HG02610 (cell line): ENCODE results near the gene ZNF836.
"Not testable (repeated sequence)": the region's sequence is repeated elsewhere in the genome, so short reads cannot be mapped to it uniquely, and the experiment has no call there.

ENCODE experiments used
- ATAC-seq: cut with Tn5 transposase; IDR thresholded peaks from one replicate; pipeline ENCODE4 v1.9.1; 2021; ENCODE audit warnings: mild to moderate bottlenecking, moderate library complexity; ENCODE audit not compliant: unreplicated experiment

ZNF836 gene

DNA sequence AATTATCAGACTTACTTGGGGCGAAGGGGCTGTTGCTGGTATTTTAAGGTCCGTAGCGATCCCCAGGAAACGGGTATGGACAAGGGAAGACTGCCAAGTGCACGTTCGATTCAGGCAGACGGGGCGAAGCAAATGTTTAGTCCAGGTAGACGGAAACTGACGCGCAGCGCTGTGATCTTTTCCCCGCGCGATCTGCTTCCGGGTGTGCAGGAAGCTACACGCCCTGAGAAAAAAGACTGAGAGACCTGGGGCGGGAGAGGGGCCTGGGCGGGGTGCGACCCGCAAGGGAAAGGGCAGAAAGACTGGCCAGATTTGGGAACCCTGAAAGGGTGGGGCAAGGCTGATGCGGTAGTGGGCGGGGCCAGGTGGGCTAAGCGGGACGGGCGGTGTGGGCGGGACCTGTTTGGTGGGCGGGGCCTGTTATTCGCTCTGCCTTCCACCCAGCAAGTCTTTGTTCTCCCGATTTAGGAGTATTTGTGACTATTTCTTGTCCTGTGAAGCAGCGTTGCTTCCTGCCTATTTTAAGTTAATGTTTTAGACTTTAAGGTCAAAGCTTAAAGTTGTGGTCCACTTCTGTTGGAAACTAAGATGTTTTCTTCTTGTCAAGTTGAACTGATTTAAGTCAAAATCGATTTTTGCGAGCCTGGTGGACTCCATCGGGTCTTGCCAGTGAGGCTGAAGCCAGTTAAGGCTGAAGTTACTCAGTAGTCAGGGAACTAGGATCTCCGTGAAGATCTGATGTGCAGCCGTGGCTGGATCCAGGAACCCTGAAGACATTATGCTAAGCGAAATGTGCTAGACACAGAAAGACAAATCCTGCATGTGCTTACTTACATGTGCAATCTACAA, at the start of gene ZNF836:
Gene ZNF836 (minus strand): TSS at position 301 of the 849 bp plus-strand sequence. CDS start 3,549 bp downstream, outside the sequence.
- ATAC-seq, result peak; percentile 61

DNA sequence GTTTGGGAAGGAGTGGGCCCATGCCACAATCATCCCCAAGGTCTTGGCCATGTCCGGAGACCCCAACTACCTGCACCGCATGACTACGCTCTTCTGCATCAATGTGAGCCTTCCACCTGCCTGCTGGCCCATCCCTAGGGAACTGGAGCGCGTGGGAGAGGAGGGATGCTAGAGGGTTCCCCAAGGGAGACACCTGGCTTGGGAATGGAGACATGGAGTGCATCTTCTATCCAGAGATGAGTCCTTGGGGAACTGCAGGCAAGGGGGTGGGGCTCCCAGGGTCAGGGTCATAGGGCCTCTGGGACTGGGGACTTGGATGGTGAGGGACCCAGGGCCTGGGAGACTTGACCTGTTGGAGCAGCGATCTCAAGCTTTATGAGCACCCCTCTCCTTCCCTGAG, 49.6 kb upstream of the ZNF836 start:
- no peak for ATAC-seq

DNA sequence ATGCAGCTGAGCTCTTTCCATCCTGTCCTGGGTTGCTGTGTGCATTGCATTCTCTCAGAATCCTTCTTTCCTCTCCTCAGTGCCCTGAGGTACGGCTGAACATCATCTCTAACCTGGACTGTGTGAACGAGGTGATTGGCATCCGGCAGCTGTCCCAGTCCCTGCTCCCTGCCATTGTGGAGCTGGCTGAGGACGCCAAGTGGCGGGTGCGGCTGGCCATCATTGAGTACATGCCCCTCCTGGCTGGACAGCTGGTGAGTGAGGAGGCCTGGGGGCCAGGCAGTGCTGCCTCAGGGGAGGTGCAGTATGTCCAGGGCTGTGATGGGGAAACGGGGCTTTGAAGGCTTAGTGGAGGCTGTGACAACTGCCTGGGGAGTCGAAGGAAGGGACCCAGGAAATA, 48.2 kb upstream of the ZNF836 start:
- ATAC-seq, result no peak

DNA sequence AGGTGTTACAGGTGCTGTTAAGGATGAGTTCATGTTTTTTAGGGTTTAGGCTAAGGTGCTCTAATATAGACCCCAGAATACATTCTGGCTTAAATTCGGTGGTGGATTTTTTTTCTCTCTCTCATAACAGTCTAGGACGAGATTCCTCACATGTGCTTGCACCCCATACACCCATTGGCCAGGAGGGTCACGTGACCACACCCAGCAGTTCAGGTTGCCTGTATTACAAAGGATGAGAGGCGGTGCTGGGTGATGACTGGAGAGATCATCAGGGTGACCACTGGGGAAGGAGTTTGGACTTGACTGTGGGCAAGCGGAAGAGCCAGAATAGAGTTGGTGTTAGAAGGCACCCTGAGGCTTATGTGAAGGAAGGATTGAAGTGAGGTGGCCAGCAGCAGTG, 46.2 kb upstream of the ZNF836 start:
- no peak for ATAC-seq

DNA sequence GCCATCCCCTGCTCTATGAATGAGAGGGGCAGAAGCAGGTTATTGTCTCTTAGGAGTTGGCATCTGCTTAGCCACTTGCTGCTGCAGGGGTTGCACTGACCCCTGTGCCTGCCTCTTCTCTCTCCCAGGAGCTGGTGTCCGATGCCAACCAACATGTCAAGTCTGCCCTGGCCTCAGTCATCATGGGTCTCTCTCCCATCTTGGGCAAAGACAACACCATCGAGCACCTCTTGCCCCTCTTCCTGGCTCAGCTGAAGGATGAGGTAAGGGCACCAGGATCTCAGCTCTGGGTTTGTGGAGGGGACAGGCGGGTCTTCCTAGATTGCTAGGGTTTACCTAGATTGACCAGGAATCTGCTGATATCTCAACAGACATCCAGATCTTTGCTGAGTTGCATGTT, 45.0 kb upstream of the ZNF836 start:
- no peak for ATAC-seq

DNA sequence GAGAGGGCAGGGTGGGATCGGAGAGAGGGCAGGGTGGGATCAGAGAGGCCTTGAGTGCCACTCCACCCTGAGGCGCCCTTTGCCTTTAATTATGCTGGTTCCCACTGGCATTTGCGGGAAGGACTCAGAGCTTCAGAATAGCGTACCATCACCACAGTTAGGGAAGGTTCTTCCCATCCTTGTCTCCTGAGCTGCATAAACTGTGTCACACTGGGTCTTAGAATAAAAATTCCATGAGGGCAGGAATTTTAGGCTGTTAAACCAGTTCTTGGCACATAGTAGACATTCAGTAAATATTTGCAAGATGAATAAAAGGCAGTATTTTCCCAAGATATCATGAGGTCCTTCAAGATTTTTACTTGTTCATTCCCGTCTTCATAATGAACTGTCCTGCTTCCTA, 42.8 kb upstream of the ZNF836 start:
- no peak for ATAC-seq

DNA sequence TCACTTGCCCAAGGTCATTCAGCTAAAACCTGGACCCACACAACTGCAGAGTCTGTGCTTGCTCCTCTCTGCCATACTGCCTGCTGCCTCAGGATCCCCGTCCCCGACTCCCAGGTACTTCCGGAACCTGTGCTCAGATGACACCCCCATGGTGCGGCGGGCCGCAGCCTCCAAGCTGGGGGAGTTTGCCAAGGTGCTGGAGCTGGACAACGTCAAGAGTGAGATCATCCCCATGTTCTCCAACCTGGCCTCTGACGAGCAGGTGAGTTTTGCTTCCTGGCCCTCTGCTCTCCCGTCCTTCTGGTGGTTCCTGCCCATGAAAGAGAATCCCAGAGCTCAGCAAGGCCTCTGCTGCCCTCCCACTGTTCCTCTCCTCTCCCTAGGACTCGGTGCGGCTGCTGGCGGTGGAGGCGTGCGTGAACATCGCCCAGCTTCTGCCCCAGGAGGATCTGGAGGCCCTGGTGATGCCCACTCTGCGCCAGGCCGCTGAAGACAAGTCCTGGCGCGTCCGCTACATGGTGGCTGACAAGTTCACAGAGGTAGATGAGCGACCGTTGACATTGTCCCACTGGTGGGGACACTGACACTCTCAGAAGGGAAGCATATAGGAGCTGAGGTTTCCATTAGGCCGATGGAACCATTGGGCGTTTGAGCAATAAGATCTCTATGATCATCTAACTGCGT, 41.3 kb upstream of the ZNF836 start:
- no peak for ATAC-seq

DNA sequence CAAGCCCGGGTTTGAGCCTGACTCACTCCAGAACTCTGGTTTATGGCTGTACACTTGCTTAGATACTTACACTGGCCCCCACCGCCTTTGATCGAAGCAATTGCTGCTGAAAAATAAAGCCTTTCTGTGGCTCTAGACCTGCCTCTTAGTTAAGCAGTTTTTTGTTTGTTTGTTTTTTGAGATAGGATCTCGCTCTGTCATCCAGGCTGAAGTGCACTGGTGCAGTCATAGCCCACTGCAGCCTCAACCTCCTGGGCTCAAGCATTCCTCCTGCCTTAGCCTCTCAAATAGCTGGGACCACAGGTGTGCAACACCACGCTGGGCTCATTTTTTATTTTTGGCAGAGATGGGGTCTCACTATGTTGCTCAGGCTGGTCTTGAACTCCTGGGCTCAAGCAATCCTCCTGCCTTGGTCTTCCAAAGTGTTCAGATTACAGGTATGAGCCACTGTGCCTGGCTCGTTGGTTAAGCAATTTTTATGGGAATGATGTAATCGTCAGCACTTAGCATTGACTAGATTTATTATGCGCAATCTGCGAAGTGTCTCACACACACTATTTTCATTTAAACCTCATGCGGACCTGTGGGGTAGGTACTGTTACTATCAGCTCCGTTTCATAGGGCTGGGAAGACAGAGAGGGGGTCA, 40.6 kb upstream of the ZNF836 start:
- ATAC-seq, result no peak

DNA sequence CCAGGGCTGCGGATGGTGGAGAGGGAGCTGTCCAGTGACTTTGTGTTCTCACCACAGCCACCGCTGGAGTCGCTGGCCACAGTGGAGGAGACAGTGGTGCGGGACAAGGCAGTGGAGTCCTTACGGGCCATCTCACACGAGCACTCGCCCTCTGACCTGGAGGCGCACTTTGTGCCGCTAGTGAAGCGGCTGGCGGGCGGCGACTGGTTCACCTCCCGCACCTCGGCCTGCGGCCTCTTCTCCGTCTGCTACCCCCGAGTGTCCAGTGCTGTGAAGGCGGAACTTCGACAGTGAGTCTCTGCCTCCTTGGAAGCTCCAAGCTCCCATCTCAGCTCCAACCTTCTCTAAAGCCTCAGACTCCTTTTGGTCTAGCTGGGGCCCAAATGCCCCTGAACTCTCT, 39.8 kb upstream of the ZNF836 start:
- no peak for ATAC-seq

DNA sequence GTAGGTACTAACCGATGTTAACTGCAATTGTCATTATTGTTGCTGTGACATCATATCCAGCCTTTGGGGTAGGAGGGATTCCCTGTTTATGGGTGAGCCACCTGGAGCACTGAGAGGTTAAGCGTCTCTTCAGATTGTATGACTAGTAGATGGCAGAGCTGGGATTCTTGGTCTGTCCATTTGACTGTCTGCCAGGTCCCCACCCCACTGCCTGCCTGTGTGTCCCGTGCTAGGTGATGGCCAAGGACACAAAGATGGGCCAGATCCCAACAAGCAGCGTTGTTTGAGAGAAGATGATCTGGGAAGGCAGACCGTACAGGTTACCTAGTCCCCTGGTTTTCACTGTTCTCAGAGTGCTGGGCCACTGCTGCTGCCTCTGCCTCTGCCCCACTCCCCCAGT, 35.1 kb upstream of the ZNF836 start:
- no peak for ATAC-seq

DNA sequence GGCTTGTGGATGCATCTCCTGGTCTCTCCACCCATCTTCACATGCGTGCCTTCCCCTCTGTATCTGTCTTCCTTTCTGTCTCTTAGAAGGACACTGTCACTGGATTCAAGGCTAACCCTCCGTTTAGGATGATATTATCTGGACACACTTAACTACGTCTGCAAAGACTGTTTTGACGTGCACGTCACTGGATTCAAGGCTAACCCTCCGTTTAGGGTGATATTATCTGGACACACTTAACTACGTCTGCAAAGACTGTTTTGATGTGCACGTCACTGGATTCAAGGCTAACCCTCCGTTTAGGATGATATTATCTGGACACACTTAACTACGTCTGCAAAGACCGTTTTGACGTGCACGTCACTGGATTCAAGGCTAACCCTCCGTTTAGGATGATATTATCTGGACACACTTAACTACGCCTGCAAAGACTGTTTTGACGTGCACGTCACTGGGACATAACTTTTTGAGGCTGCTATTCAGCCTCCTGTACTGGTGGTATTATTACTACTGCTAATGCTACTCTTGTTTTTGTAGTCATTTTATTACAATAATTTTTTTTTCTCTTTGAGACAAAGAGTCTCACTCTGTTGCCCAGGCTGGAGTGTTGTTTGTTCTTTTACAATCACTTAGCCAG, 29.5 kb upstream of the ZNF836 start:
- ATAC-seq, result not testable (repeated sequence)

DNA sequence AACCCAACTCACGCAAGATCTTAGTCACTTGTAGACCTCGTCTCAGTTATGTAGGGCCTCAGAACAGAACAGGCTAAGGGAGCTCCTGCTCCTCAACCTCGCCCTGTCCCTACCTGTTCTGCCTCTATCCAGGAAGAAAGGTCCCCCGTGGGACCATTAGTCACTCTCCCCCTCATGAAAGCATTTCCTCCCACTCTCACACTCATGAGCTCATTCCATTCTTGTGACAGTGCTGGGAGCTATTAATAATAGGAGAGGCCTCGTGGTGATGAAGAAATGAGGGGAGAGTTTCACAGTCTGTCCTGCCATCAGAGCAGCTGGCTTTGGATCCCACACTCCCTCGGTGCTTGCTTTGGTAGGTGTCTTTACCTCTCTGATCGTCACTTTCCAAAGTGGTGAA, 28.6 kb upstream of the ZNF836 start:
- no peak for ATAC-seq

DNA sequence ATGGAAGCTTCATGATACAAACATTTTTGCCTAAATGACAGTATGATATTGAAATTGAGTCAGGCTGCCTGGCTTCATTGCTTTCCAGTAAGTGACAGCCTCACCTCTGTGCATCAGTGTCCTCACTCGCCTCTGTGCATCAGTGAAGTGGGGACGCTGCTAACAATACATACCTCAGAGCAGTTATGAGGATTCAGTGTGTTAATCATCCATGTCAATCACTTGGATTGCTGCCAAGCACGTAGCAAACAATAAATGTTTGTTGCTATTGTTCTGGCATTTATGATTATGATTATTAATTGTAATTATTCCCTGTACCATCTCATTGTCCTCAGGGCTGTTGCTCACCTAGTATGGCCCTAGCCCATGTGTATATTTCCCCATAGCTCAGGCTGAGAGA, 27.3 kb upstream of the ZNF836 start:
- no peak for ATAC-seq

DNA sequence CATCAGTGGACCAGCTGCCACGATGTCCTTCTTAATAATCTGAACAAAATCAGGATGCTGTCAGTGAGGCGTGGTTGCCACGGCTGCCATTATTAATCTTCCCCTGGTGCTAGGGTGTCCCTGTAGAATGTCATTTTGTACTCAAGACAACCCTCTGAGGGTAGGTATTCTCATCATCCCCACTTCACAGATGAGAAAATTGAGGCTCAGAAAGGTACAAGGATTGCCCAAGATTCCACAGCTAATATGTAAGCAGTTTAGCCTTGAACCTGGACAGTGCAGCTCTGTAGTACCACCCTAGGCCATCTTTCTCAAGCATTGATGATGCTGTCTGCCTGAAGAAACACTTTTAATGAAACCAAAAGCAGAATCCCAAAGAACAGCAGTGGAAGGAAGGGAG, 26.5 kb upstream of the ZNF836 start:
- no peak for ATAC-seq

DNA sequence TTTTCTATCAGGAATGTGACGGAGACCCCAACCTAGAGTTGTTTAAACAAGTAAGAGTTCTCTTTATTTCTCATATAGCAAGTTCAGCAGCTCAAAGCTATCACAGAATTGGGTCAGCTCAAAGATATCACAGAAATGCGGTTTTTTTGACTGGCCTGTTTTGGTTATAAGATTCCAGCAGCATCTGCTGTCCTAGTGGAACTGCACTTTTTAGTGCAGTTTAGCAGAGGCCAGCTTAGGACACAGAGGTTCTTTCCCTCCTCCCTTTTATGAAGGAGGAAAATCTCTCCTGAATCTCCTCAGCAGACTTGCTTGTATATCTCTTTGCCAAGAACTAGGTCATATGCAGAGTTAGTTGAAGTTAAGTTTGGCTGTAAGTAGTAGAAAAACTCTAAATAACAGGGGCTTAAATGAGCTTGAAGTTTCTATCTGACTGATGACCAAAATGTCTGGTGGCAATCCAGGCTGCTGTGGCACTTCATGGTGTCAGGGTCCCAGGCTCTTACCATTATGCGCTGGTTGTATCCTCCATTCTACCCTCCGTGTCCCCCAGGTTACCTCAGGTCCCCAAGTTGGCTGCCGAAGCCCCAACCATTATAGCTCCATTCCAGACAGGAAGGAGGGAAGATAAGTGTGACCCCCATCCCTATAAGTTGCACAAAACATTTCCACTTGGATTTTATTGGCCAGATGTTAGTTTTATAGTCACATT, 25.0 kb upstream of the ZNF836 start:
- ATAC-seq, result no peak

DNA sequence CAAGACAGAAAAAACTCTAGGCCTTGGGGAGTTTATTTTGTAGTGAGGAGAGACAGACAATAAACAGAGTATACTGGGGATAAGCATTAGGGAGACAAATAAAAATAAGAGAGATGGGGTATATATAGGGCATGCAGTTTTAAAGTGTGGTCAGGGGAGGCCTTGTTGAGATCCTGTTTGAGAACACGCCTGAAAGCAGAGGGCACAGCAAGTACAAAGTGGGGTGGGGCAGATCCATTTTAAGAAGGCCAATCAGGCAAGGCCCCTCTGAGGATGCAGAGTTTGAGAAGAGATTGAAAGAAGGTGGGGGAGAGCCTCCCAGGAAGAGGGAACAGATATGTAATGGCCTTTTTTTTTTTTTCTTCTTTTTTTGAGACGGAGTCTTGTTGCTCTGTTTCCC, 20.5 kb upstream of the ZNF836 start:
- ATAC-seq, result no peak

DNA sequence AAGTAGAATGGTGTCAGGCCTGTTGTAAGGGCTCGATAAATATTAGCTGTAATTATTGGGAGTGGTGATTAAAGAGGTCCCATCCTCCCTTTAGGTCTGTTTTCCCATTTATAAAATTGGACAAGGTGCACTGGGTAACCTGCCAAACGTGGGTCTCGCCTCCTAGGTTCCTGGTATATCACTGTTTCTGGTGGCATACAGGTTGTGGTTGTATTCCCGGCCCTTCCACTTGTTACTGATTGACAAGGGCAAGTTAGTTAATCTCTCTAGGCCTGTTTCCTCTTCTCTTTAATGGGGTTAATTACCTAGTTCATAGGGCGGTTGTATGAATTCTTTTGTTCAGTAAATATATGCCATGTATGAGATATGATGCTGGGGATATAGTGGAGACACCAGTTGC, 20.0 kb upstream of the ZNF836 start:
- ATAC-seq, result no peak

DNA sequence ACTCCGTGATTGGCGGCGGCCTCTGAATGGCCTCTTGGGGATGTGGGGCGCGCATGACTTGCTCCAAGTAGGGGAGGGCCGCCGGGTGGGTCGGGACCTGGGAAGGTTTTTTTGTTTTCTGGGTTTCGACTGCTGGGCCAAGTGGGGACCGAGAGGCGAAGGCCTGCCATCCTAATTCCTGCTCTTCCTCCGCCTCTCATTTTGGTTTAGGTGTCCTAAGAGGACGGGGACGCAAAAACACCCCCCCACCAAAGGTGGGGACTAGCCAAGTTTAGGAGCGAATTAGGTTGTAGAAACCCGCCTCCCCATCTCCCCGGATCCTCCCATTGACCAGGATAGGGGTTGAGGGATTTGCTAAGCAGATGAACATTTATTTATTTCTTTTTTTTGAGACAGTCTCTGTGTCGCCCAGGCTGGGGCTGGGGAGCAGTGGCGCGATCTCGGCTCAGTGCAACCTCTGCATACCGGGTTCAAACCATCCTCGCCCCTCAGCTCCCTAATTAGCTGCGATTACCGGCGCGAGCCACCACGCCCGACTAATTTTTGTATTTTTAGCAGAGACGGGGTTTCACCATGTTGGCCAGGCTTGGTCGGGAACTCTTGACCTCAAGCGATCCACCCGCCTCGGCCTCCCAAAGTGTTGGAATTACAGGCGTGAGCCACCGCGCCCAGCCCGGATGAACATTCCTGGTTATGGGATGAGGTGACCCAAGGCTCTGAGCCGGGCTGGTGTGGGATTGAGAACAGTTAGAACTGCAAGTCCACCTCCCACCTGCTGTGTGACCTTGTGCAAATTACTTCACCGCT, 19.3 kb upstream of the ZNF836 start:
- ATAC-seq, result no peak

DNA sequence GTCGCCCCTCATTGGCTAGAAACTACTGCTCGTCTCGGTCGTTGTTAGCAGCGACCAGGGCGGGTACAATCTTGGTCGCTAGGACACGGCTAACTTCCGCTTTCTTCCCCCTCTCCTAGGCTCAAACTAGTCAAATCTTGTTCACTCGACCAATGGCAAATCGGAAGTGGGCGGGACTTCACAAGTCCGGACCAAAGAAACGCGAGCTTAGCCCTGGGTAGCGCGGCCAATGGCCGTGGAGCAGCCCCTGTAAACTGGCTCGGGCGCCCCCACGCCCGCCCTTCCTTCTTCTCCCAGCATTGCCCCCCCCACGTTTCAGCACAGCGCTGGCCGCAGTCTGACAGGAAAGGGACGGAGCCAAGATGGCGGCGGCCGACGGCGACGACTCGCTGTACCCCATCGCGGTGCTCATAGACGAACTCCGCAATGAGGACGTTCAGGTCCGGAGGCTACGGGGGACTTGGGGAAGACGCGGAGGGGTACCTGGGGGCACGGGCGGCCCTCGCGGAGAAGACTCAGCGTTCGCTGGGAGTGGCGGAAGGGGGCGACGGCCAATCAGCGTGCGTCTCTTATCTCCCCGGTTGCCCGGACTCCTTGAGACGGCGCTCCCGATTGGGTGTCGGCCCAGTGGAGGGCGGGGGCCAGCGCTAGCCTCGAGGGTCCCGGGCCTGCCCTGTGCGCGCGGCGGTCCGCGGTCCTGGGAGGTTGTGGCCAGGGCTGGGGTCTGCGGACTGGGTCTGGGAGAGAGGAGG, 18.5 kb upstream of the ZNF836 start, which contains the start of gene PPP2R1A:
Gene PPP2R1A (plus strand): TSS at position 318 of the 752 bp plus-strand sequence. CDS start 45 bp downstream, at position 363.
- ATAC-seq, result peak; percentile 92
